Prostate gland (tissue), 2 donors: ENCODE data around the gene CCDC80. TPM values are rescaled to one million over a fixed set of nuclear protein-coding genes. Genes with fewer than 3 reads are reported as not detected.

Experiments
- DNase-seq: peaks from one replicate; pipeline ENCODE4 v3.0.0-alpha.2; 2019; ENCODE audit warnings: low spot score
- H3K27ac ChIP-seq, 2 donors: fragments of 200-600 bp; sonication (generic); 2 replicates each; pipeline ENCODE4 v1.5.1; 2017 to 2019
- H3K27me3 ChIP-seq: fragments of 200-600 bp; sonication (generic); replicated peaks from 2 replicates; pipeline ENCODE4 v1.5.1; 2019; ENCODE audit not compliant: insufficient read depth
- H3K36me3 ChIP-seq, 2 donors: fragments of 200-600 bp; sonication (generic); 1 replicate in 1 of 2; 2 replicates in 1 of 2; pipeline versions ENCODE4 v1.5.1 to v1.8.1; 2017 to 2019
- H3K4me1 ChIP-seq: fragments of 200-600 bp; sonication (generic); replicated peaks from 2 replicates; pipeline ENCODE4 v1.5.1; 2019
- H3K4me3 ChIP-seq, 2 donors: fragments of 200-600 bp; sonication (generic); 2 replicates each; pipeline ENCODE4 v1.5.1; 2017 to 2019
- H3K9me3 ChIP-seq: fragments of 200-600 bp; sonication (generic); 2 replicates; pipeline ENCODE4 v1.5.1; 2017
- POLR2A ChIP-seq: fragments of 450-650 bp; IDR thresholded peaks from one replicate; pipeline ENCODE4 v1.6.1; 2016; ENCODE audit warnings: antibody characterized with exemption, mild to moderate bottlenecking
- POLR2AphosphoS5 ChIP-seq: sonication (generic); formaldehyde crosslinking; IDR thresholded peaks from one replicate; pipeline ENCODE4 v1.6.1; 2017; ENCODE audit warnings: antibody characterized with exemption
- WGBS: methylation state at CpG from one replicate; pipeline ENCODE4 v1.1.5; 2018; 5-methylcytosine and 5-hydroxymethylcytosine counted together
- intact Hi-C: fragments of 100-400 bp; cut with DNase I; formaldehyde crosslinking; loops from one replicate; pipeline ENCODE4 v1.14.2; 2022
- total RNA-seq, 2 donors: library from RNA; depleted of rRNA; stranded (reverse); fragments of >200 nt; gene quantifications; one replicate each; pipeline ENCODE4 v1.1.0, GENCODE V29; 2016
- TF ChIP-seq, protein P1 (sequence below), 4 experiments: fragments of 200-600 bp in 2 of 4; fragments of 450-650 bp in 2 of 4; sonication (generic) in 2 of 4; IDR thresholded peaks; 1 replicate in 3 of 4; 2 replicates in 1 of 4; pipeline ENCODE4 v1.5.1; 2016 to 2019; ENCODE audit warnings: antibody characterized with exemption in 4 of 4, mild to moderate bottlenecking in 2 of 4, moderate library complexity in 2 of 4

CCDC80 gene
- total RNA-seq, 2 donors from 2014 or later, result 2.7 to 18.4 TPM

- Histone ChIP-seq H3K27me3 (no peaks in the 10 kb centered on the region), H3K4me3 (no peak overlapping the region), H3K27ac (no peak overlapping the region), H3K9me3 (no peaks in the 10 kb centered on the region), H3K4me1 (no peaks in the 10 kb centered on the region), H3K36me3 (peaks cover 0 to 4% of the 10 kb centered on the region in 2 donors)
- 95% methylated on average over 1 of the region's 1 CpG for WGBS
- DNase-seq, result no peak
- intact Hi-C loops, result no loop called here
- TF ChIP-seq, protein P1, sequence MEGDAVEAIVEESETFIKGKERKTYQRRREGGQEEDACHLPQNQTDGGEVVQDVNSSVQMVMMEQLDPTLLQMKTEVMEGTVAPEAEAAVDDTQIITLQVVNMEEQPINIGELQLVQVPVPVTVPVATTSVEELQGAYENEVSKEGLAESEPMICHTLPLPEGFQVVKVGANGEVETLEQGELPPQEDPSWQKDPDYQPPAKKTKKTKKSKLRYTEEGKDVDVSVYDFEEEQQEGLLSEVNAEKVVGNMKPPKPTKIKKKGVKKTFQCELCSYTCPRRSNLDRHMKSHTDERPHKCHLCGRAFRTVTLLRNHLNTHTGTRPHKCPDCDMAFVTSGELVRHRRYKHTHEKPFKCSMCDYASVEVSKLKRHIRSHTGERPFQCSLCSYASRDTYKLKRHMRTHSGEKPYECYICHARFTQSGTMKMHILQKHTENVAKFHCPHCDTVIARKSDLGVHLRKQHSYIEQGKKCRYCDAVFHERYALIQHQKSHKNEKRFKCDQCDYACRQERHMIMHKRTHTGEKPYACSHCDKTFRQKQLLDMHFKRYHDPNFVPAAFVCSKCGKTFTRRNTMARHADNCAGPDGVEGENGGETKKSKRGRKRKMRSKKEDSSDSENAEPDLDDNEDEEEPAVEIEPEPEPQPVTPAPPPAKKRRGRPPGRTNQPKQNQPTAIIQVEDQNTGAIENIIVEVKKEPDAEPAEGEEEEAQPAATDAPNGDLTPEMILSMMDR (IDR thresholded peaks at IDR 0.05), result no peak
- TF ChIP-seq POLR2AphosphoS5 (no peak), POLR2A (no peak)
Observed at GRCh38 chr3:112587336-112587735, 53.6 kb downstream of the CCDC80 start.

DNA sequence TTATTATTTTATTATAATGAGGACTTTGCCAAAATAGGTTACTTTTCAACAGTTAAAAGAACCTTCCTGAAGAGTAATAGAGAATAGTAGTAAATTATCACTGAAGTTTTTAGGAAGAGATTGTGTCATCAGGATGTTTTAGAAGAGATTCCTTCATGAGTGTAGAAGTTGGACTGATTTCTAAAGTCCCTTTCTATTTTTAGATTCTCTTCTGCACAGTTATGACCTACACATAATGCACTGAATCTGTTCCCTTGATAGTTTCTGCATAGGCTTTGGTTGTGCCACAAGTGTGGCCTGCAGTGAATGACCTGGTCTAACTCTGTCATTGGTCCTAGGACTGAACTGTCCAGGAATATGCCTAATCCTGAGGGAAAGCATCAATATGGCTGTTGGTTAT is 55.2 kb downstream of the CCDC80 start:
- no peak for DNase-seq
- Histone ChIP-seq H3K36me3 (peaks cover 0 to 4% of the 10 kb centered on the region in 2 donors), H3K27ac (no peak overlapping the region), H3K4me1 (no peaks in the 10 kb centered on the region), H3K9me3 (no peaks in the 10 kb centered on the region), H3K27me3 (no peaks in the 10 kb centered on the region), H3K4me3 (no peak overlapping the region)
- intact Hi-C loops, result no loop called here
- TF ChIP-seq POLR2AphosphoS5 (no peak), POLR2A (no peak)
- TF ChIP-seq, protein P1 (IDR thresholded peaks at IDR 0.05), result no peak

DNA sequence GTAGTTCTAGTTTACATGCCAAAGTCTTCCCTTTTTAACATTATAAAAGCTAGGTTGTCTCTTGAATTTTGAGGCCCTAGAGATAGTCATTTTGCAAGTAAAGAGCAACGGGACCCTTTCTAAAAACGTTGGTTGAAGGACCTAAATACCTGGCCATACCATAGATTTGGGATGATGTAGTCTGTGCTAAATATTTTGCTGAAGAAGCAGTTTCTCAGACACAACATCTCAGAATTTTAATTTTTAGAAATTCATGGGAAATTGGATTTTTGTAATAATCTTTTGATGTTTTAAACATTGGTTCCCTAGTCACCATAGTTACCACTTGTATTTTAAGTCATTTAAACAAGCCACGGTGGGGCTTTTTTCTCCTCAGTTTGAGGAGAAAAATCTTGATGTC is 57.8 kb downstream of the CCDC80 start:
- H3K27ac ChIP-seq, result no peak overlapping the region
- no peak overlapping the region for H3K4me3 ChIP-seq
- H3K27me3 ChIP-seq, result no peaks in the 10 kb centered on the region
- WGBS, result 79% methylated on average over 3 of the region's 3 CpGs
- TF ChIP-seq POLR2A, result no peak
- TF ChIP-seq POLR2AphosphoS5, result no peak
- TF ChIP-seq, protein P1 (IDR thresholded peaks at IDR 0.05), result no peak
- H3K36me3 ChIP-seq, result peaks cover 0 to 4% of the 10 kb centered on the region in 2 donors
- DNase-seq, result no peak
- intact Hi-C loops, result loop anchor here (5.0 kb wide), 2 partner anchors 54 to 399 kb away; no protein-coding TSS in a partner anchor
- H3K4me1 ChIP-seq, result no peaks in the 10 kb centered on the region
- H3K9me3 ChIP-seq, result no peaks in the 10 kb centered on the region

GRCh38 chr3:112582244-112582874 is 58.6 kb downstream of the CCDC80 start:
- Histone ChIP-seq H3K27me3 (no peaks in the 10 kb centered on the region), H3K4me1 (no peaks in the 10 kb centered on the region), H3K36me3 (peaks cover 0 to 4% of the 10 kb centered on the region in 2 donors), H3K27ac (no peak overlapping the region), H3K4me3 (no peak overlapping the region), H3K9me3 (no peaks in the 10 kb centered on the region)
- TF ChIP-seq, protein P1 (IDR thresholded peaks at IDR 0.05), result peak in 3 of 4 experiments; percentile 26 to 56 (median 53)
- no peak for TF ChIP-seq POLR2A
- no peak for TF ChIP-seq POLR2AphosphoS5
- WGBS, result 68% methylated on average over 2 of the region's 2 CpGs
- DNase-seq, result no peak
- intact Hi-C loops, result loop anchor here (5.0 kb wide), 2 partner anchors 55 to 400 kb away; no protein-coding TSS in a partner anchor

DNA sequence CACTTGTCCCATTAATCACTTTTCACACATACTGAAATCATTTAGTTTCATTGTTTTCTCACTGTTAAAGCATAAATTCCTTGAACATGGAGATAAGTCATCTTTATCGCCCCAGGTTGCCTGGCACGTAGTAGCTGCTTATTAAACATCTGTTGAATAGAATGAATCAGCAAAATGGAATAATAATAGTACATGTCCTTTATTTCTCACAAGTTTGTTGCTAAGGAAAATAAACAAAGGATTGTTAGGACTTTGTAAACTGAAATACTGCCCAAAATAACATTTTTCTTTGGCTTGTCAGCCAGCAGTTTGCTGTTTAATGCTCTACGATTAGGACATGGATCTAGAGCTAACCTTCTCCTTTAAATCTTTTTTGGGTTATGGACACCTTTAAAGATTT is 61.2 kb downstream of the CCDC80 start:
- Histone ChIP-seq H3K27ac (no peak overlapping the region), H3K27me3 (no peaks in the 10 kb centered on the region), H3K9me3 (no peaks in the 10 kb centered on the region), H3K4me1 (no peaks in the 10 kb centered on the region), H3K36me3 (no peaks in the 10 kb centered on the region), H3K4me3 (no peak overlapping the region)
- no peak for DNase-seq
- WGBS, result 83% methylated on average over 3 of the region's 3 CpGs
- TF ChIP-seq POLR2A (no peak), POLR2AphosphoS5 (no peak)
- TF ChIP-seq, protein P1 (IDR thresholded peaks at IDR 0.05), result no peak
- intact Hi-C loops, result loop anchor here (2.0 to 5.0 kb wide), 3 partner anchors 58 to 403 kb away; no protein-coding TSS in a partner anchor
